GM12878 (cell line): Measurements from ENCODE around the gene ABT1. TPM values are rescaled to one million over a fixed set of nuclear protein-coding genes. Genes with fewer than 3 reads are reported as not detected.
A peak's percentile ranks its signal among the peaks of the same experiment; 100 is the strongest.

Experiments used
- ATF7 ChIP-seq: fragments of 450-650 bp; IDR thresholded peaks from 2 replicates; pipeline ENCODE4 v1.6.1; 2016; ENCODE audit warnings: low read depth, mild to moderate bottlenecking
- BCL11A ChIP-seq: IDR thresholded peaks from 2 replicates; pipeline ENCODE4 v1.6.1; 2011; ENCODE audit warnings: low read depth, low read length
- CBFB ChIP-seq: IDR thresholded peaks from 2 replicates; pipeline ENCODE4 v1.6.1; 2016; ENCODE audit warnings: antibody characterized with exemption, low read depth
- CREB1 ChIP-seq: IDR thresholded peaks from 2 replicates; pipeline ENCODE4 v1.6.1; 2012; ENCODE audit warnings: low read depth, mild to moderate bottlenecking, inconsistent platforms
- DPF2 ChIP-seq: fragments of 450-650 bp; IDR thresholded peaks from 2 replicates; pipeline ENCODE4 v1.6.1; 2017; ENCODE audit warnings: mild to moderate bottlenecking
- GABPA ChIP-seq: IDR thresholded peaks from 2 replicates; pipeline ENCODE4 v1.6.1; 2014; ENCODE audit warnings: antibody characterized with exemption, low read depth, mild to moderate bottlenecking, inconsistent platforms
- GATAD2B ChIP-seq: fragments of 450-650 bp; conservative IDR thresholded peaks from 2 replicates; pipeline ENCODE4 v1.6.1; 2017; ENCODE audit warnings: low read depth, mild to moderate bottlenecking, moderate library complexity
- KLF5 ChIP-seq: fragments of 450-650 bp; IDR thresholded peaks from 2 replicates; pipeline ENCODE4 v1.6.1; 2014; ENCODE audit warnings: mild to moderate bottlenecking; ENCODE audit not compliant: partially characterized antibody
- LARP7 ChIP-seq: fragments of 450-650 bp; IDR thresholded peaks from 2 replicates; pipeline ENCODE4 v1.6.1; 2017; ENCODE audit warnings: mild to moderate bottlenecking
- MAX ChIP-seq: IDR thresholded peaks from 2 replicates; pipeline ENCODE4 v1.6.1; 2012; ENCODE audit warnings: low read depth, low read length, improper control_type of control experiment
- NR2C2 ChIP-seq: IDR thresholded peaks from 2 replicates; pipeline ENCODE4 v1.6.1; 2011; ENCODE audit warnings: borderline replicate concordance, low read depth; ENCODE audit not compliant: control insufficient read depth, insufficient read length
- RAD21 ChIP-seq: IDR thresholded peaks from 2 replicates; pipeline ENCODE4 v1.6.1; 2011; ENCODE audit warnings: mild to moderate bottlenecking, low read depth, low read length, moderate library complexity; ENCODE audit not compliant: insufficient read depth
- SKIL ChIP-seq: fragments of 450-650 bp; IDR thresholded peaks from 2 replicates; pipeline ENCODE4 v1.6.1; 2017; ENCODE audit warnings: mild to moderate bottlenecking, low read depth, inconsistent platforms; ENCODE audit not compliant: poor library complexity, severe bottlenecking
- SMAD5 ChIP-seq: IDR thresholded peaks from 2 replicates; pipeline ENCODE4 v1.6.1; 2016; ENCODE audit warnings: antibody characterized with exemption, low read depth
- SP1 ChIP-seq: IDR thresholded peaks from one replicate; pipeline ENCODE4 v1.6.1; 2011; ENCODE audit warnings: low read depth, low read length
- SUPT20H ChIP-seq: IDR thresholded peaks from 2 replicates; pipeline ENCODE4 v1.6.1; 2011; ENCODE audit warnings: low read depth, mild to moderate bottlenecking, low read length, moderate library complexity, borderline replicate concordance; ENCODE audit not compliant: control insufficient read depth
- TARDBP ChIP-seq: IDR thresholded peaks from 2 replicates; pipeline ENCODE4 v1.6.1; 2016; ENCODE audit warnings: borderline replicate concordance
- ZNF274 ChIP-seq: IDR thresholded peaks from one replicate; pipeline ENCODE4 v1.8.0; 2011; ENCODE audit not compliant: insufficient read length, insufficient read depth
- ZNF622 ChIP-seq: fragments of 450-650 bp; IDR thresholded peaks from 2 replicates; pipeline ENCODE4 v1.6.1; 2017; ENCODE audit warnings: mild to moderate bottlenecking, inconsistent platforms
- polyA plus RNA-seq, 11 experiments: library from polyadenylated mRNA; depleted of rRNA in 4 of 11; unstranded in 6 of 11; stranded (reverse) in 5 of 11; fragments of >200 nt; fragmentation: Nextera tagmentation in 4 of 11; fragmentation: Illumina TruSeq in 1 of 11; extraction: Ambion mirVana in 4 of 11; extraction: Trizol in 1 of 11; gene quantifications; 1 replicate in 1 of 11; 2 replicates in 10 of 11; pipeline versions ENCODE4 v1.2.1 to v1.2.3, GENCODE V29; 2011 to 2016; ENCODE audit warnings: inconsistent platforms in 2 of 11, missing spikeins in 2 of 11, low read depth in 1 of 11
- total RNA-seq, 4 experiments: library from RNA; depleted of rRNA in 3 of 4; stranded (reverse); fragments of >200 nt in 3 of 4; fragmentation: Illumina TruSeq in 1 of 4; extraction: Trizol in 1 of 4; gene quantifications; 2 replicates each; pipeline versions ENCODE4 v1.2.1 to v1.2.3, GENCODE V29; 2013 to 2021
- TF ChIP-seq, protein P1 (sequence below): fragments of 450-650 bp; IDR thresholded peaks from 2 replicates; pipeline ENCODE4 v1.6.1; 2016; ENCODE audit warnings: mild to moderate bottlenecking
- TF ChIP-seq, protein P2 (sequence below): fragments of 450-650 bp; IDR thresholded peaks from 2 replicates; pipeline ENCODE4 v1.6.1; 2016; ENCODE audit warnings: mild to moderate bottlenecking, moderate library complexity, borderline replicate concordance
- TF ChIP-seq, protein P3 (sequence below): IDR thresholded peaks from 2 replicates; pipeline ENCODE4 v1.6.1; 2012; ENCODE audit warnings: low read depth, low read length, improper control_type of control experiment

Gene ABT1
- total and polyA plus RNA-seq, 10 of the 15 experiments (the other 5 are each of a cell fraction or from before 2014, with no cell fraction given): 8.4 to 43.5 (median 28.2) TPM

GRCh38 chr6:26554697-26555504 is 41.9 kb upstream of the ABT1 start (continued):
- TF ChIP-seq, protein P1, sequence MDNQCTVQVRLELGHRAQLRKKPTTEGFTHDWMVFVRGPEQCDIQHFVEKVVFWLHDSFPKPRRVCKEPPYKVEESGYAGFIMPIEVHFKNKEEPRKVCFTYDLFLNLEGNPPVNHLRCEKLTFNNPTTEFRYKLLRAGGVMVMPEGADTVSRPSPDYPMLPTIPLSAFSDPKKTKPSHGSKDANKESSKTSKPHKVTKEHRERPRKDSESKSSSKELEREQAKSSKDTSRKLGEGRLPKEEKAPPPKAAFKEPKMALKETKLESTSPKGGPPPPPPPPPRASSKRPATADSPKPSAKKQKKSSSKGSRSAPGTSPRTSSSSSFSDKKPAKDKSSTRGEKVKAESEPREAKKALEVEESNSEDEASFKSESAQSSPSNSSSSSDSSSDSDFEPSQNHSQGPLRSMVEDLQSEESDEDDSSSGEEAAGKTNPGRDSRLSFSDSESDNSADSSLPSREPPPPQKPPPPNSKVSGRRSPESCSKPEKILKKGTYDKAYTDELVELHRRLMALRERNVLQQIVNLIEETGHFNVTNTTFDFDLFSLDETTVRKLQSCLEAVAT: peak; percentile 66
- TF ChIP-seq GABPA (0 out of 2 replicates have a peak, but pooled peaks have one; percentile 18), SKIL (peak; percentile 58), DPF2 (no peak), BCL11A (no peak), MAX (peak; percentile 48; the same call in 1 of the 2 replicates), NR2C2 (no peak), SP1 (no peak), CREB1 (0 out of 2 replicates have a peak, but pooled peaks have one; percentile 29), LARP7 (no peak), ZNF274 (no peak), GATAD2B (0 out of 2 replicates have a peak, but pooled peaks have one; percentile 6), TARDBP (peak; percentile 52; the same call in 1 of the 2 replicates), CBFB (no peak), ATF7 (0 out of 2 replicates have a peak, but pooled peaks have one; percentile 27), ZNF622 (no peak), KLF5 (no peak), RAD21 (no peak), SMAD5 (no peak), SUPT20H (no peak)
- TF ChIP-seq, protein P2, sequence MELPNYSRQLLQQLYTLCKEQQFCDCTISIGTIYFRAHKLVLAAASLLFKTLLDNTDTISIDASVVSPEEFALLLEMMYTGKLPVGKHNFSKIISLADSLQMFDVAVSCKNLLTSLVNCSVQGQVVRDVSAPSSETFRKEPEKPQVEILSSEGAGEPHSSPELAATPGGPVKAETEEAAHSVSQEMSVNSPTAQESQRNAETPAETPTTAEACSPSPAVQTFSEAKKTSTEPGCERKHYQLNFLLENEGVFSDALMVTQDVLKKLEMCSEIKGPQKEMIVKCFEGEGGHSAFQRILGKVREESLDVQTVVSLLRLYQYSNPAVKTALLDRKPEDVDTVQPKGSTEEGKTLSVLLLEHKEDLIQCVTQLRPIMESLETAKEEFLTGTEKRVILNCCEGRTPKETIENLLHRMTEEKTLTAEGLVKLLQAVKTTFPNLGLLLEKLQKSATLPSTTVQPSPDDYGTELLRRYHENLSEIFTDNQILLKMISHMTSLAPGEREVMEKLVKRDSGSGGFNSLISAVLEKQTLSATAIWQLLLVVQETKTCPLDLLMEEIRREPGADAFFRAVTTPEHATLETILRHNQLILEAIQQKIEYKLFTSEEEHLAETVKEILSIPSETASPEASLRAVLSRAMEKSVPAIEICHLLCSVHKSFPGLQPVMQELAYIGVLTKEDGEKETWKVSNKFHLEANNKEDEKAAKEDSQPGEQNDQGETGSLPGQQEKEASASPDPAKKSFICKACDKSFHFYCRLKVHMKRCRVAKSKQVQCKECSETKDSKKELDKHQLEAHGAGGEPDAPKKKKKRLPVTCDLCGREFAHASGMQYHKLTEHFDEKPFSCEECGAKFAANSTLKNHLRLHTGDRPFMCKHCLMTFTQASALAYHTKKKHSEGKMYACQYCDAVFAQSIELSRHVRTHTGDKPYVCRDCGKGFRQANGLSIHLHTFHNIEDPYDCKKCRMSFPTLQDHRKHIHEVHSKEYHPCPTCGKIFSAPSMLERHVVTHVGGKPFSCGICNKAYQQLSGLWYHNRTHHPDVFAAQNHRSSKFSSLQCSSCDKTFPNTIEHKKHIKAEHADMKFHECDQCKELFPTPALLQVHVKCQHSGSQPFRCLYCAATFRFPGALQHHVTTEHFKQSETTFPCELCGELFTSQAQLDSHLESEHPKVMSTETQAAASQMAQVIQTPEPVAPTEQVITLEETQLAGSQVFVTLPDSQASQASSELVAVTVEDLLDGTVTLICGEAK: no peak; the same call in 1 of the 2 replicates
- TF ChIP-seq, protein P3, sequence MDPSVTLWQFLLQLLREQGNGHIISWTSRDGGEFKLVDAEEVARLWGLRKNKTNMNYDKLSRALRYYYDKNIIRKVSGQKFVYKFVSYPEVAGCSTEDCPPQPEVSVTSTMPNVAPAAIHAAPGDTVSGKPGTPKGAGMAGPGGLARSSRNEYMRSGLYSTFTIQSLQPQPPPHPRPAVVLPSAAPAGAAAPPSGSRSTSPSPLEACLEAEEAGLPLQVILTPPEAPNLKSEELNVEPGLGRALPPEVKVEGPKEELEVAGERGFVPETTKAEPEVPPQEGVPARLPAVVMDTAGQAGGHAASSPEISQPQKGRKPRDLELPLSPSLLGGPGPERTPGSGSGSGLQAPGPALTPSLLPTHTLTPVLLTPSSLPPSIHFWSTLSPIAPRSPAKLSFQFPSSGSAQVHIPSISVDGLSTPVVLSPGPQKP: no peak
